Measurements from ENCODE around the gene SNX10. TPM values are rescaled to one million over a fixed set of nuclear protein-coding genes. Genes with fewer than 3 reads are reported as not detected.

Gene SNX10
- total RNA-seq, 1 experiment from 2014 or later: 9.4 TPM

DNA sequence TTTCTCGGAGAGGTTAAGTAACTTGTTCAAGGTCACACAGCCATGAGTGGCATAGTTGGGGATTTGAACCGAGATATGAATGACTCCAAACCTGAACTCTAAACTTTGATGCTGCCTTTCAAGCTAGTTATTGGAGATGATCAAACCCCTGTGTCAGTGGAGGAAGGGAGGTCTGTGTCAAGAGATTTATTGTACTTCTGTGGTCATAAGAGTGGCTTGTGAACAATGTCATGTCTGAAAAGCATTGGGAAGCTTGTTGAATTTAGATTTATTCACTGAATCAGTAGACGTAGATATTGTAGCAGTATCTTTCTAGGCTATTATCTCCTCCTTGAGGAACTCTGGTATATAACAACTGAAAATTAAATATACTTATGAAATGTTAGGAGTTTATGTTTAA is 27.3 kb downstream of the SNX10 start:
- Histone ChIP-seq H2AK5ac (ENCODE audit: insufficient read length, low read length) (no peak overlapping the region), H2AFZ (ENCODE audit: low read length) (no peak overlapping the region), H2BK5ac (ENCODE audit: insufficient read length, low read length) (no peak overlapping the region), H4K8ac (replicated peaks; ENCODE audit: insufficient read length, low read depth, low read length) (no peak overlapping the region), H3K27ac (ENCODE audit: insufficient read length, low read depth, low read length) (no peak overlapping the region), H3K23me2 (ENCODE audit: insufficient read length, low read depth, low read length, poor library complexity, severe bottlenecking) (no peaks in the 10 kb centered on the region), H2BK20ac (ENCODE audit: low read depth, low read length, poor library complexity, severe bottlenecking) (no peak overlapping the region), H3K23ac (ENCODE audit: insufficient read length, low read depth, low read length) (no peak overlapping the region), H2BK120ac (ENCODE audit: low read depth, low read length, poor library complexity, severe bottlenecking) (no peak overlapping the region), H3K9ac (ENCODE audit: extremely low read depth, insufficient read length, low read length) (no peak overlapping the region), H3K4me2 (ENCODE audit: insufficient read depth, insufficient read length, low read length) (no peak overlapping the region), H3K4me1 (ENCODE audit: insufficient read depth, low read length) (no peaks in the 10 kb centered on the region), H4K5ac (ENCODE audit: insufficient read length, low read depth, low read length) (no peak overlapping the region), H4K20me1 (ENCODE audit: control insufficient read depth, insufficient read depth, insufficient read length) (no peaks in the 10 kb centered on the region), H2BK12ac (ENCODE audit: insufficient read length, low read depth, low read length) (no peak overlapping the region), H3T11ph (ENCODE audit: low read length) (no peak overlapping the region), H3K9me3 (ENCODE audit: control insufficient read depth, low read depth, low read length) (no peaks in the 10 kb centered on the region), H3K4ac (ENCODE audit: low read depth, low read length) (no peak overlapping the region), H2BK15ac (ENCODE audit: low read depth, low read length) (no peak overlapping the region), H3K79me1 (ENCODE audit: insufficient read depth, low read depth, low read length, poor library complexity, severe bottlenecking) (no peaks in the 10 kb centered on the region), H3K14ac (ENCODE audit: insufficient read depth, low read length) (no peak overlapping the region), H4K91ac (ENCODE audit: insufficient read length, low read depth, low read length) (no peak overlapping the region), H3K27me3 (ENCODE audit: insufficient read depth, low read length) (no peaks in the 10 kb centered on the region), H3K56ac (ENCODE audit: insufficient read length, low read depth, low read length) (no peak overlapping the region), H3K79me2 (ENCODE audit: insufficient read depth, low read length) (no peaks in the 10 kb centered on the region), H3K18ac (ENCODE audit: insufficient read length, low read depth, low read length) (no peak overlapping the region)
- Mint-ChIP-seq H3K27me3 (ENCODE audit: low read depth) (no peaks in the 10 kb centered on the region), H3K4me1 (no peaks in the 10 kb centered on the region), H3K27ac (no peak overlapping the region), H3K4me3 (no peak overlapping the region), H3K36me3 (ENCODE audit: insufficient read depth in 1 of 3, low read depth in 3 of 3) (no peaks in the 10 kb centered on the region), H3K9me3 (no peaks in the 10 kb centered on the region)
- no CpG with 5 or more reads among the region's 3 CpGs for WGBS (ENCODE audit: extremely low coverage, insufficient read length, low lambda C conversion rate)
- TF ChIP-seq, protein P1, sequence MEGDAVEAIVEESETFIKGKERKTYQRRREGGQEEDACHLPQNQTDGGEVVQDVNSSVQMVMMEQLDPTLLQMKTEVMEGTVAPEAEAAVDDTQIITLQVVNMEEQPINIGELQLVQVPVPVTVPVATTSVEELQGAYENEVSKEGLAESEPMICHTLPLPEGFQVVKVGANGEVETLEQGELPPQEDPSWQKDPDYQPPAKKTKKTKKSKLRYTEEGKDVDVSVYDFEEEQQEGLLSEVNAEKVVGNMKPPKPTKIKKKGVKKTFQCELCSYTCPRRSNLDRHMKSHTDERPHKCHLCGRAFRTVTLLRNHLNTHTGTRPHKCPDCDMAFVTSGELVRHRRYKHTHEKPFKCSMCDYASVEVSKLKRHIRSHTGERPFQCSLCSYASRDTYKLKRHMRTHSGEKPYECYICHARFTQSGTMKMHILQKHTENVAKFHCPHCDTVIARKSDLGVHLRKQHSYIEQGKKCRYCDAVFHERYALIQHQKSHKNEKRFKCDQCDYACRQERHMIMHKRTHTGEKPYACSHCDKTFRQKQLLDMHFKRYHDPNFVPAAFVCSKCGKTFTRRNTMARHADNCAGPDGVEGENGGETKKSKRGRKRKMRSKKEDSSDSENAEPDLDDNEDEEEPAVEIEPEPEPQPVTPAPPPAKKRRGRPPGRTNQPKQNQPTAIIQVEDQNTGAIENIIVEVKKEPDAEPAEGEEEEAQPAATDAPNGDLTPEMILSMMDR (conservative IDR thresholded peaks at IDR 0.05): no peak
- no peak for DNase-seq

Data from H9 (cell line).